GM10847 (cell line): ENCODE data around the gene VTI1A.

Experiments used
- POLR2A ChIP-seq: IDR thresholded peaks from 2 replicates; pipeline ENCODE4 v1.6.1; 2011; ENCODE audit not compliant: insufficient read length; ENCODE audit errors: extremely low read depth

The VTI1A gene

GRCh38 chr10:112721080-112721698 is 274.2 kb downstream of the VTI1A start:
- TF ChIP-seq POLR2A, result no peak

DNA sequence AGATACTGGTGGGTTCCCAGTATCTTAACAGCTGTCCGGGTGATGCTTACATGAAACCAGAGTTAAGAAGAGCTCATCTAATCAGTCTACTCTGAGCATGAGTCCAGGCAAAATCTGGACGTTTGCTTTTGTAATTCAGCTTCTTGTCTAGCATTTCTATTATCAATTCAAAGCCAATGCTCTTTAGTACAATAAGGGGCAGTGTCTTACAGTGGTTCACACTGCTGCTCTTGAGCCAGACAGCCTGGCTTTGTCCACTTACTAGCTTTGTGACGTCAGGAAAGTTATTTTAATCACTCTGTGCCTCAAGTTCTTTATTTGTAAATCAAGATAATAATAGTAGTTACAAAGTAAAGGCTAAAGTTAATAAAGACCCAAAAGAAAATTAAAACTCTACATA is 275.7 kb downstream of the VTI1A start:
- TF ChIP-seq POLR2A, result no peak

- TF ChIP-seq POLR2A, result no peak
These were observed 276.9 kb downstream of the VTI1A start for GRCh38 chr10:112723876-112724275.

GRCh38 chr10:112724404-112724991 is 277.5 kb downstream of the VTI1A start:
- TF ChIP-seq POLR2A, result no peak

DNA sequence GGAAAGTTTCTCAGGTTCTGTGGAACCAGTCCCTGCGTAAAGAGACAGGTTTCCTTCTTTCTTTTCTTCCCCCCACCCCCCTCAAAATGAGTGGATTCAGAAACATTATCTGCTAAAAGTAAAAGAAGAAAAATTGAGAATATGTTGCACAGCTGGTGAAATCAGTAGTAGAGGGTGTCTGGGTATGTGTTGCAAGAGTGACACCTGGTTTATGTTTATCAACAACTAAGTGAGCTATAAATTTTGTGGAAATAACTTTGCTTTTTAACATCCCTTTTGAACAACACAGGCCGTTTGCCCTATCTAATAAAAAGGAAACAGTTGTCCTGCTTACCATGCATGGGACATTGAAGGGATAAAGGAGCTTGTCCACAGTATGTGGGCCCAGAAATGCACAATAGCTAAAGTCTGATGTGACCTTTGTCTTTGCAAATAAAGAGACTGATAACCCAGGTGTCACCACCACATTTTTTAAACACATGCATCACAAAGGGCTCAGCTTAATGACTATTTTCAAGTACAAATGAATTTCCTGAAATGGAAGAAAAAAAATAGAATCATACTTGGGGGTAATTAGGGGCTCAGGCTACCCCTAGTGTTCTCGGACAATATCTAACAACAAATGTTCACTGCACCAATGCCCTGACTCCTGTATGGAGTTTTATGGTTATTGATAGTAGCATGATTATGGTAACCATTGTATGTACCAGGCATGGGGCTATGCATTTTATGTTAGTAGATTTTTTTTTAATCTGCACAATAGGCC is 281.3 kb downstream of the VTI1A start:
- no peak for TF ChIP-seq POLR2A

DNA sequence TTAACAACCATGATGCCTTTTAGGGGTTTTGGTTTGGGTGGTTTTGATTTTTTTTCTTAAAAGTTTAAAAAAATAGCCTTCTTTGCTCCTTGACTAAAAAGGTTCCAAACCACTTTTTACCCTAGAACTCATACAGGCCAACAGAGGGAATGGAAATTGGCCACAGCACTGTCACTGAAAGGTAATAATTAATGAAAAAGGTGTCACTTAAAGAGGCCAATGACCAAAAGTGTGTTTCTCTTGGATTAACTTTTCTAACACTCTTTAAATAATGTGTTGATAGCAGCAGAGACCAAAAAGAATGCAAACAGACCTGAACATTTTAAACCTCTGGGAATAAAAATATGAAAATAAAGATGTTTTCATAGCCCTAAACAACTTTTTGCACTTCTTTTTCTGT is 282.0 kb downstream of the VTI1A start:
- TF ChIP-seq POLR2A, result no peak

GRCh38 chr10:112732277-112732921 is 285.4 kb downstream of the VTI1A start:
- TF ChIP-seq POLR2A, result no peak

DNA sequence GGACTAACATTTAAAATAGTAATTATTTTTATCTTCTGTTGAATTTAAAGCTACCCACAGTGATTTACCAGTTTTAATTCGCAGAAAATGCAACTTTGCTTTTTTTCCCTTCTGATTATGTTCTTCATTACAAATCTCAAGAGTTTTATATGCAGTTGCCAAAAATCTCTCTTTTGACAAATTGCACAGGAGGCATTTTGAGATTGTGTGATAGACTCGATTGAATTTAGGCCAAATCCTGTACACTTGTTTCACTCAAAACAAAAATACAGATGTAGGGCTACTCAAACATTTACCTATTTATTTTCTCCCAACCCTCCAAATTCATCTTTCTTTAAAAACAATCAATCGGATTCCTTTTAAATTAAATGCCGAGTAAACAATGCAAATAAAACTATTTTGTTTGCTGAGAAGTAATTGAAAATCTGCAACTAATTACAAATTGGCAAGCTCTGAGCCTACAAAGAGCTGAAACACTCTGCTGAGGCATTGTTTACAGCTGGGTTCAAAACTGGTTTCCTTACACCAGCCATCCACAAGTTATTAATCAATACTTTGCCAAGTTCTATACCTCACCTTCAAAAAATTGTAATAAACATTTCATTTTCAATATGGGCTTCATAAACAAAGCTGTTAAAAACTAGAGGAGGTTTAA is 288.2 kb downstream of the VTI1A start:
- TF ChIP-seq POLR2A, result no peak

DNA sequence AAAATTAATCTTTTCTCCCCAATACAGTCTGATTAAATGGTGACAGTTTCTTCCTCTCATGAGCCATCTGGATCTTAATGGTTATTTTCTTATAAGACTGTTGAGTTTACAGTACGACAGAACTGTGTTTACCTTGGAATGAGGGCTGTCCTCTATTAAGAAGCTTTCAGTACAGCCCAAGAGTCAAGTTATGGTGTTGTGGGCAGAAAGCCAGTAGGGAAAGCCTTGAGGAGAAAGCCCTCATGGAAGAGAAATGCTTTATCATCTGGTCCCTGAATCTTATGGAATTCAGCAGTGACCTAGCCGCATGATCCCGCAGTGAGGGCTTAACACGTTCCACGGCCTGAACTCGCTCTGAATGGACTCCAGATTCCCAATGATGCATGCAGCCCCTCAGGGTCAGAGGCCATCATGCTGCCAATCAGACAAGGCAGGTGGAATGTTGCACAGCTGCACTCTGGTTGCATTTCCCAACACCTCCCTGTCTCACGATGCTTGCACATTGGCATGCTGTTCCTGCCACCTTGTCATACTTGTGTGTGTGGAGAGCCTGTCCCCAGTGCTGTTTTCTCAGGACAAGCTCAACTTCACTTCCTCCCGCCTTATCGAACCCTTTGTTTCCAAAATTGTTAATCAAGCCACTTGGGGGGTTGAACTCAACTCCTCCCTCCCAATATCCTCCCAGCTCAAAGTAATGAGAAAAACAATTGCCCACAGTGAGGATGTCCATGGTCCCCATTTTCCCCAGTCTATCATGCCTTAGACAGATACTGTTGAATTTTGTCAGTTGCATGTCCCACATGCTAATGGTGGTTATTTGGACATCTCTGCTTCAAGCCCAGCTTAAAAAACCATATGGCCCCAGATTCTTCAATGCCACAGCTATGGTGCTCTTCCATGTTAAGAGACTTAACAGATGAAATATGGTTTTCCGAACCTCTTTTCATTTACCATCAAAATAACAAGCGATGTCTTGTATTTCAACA is 291.9 kb downstream of the VTI1A start:
- no peak for TF ChIP-seq POLR2A

GRCh38 chr10:112739592-112740353 is 292.8 kb downstream of the VTI1A start:
- no peak for TF ChIP-seq POLR2A

- no peak for TF ChIP-seq POLR2A
These were observed 294.9 kb downstream of the VTI1A start for GRCh38 chr10:112741830-112742402.

DNA sequence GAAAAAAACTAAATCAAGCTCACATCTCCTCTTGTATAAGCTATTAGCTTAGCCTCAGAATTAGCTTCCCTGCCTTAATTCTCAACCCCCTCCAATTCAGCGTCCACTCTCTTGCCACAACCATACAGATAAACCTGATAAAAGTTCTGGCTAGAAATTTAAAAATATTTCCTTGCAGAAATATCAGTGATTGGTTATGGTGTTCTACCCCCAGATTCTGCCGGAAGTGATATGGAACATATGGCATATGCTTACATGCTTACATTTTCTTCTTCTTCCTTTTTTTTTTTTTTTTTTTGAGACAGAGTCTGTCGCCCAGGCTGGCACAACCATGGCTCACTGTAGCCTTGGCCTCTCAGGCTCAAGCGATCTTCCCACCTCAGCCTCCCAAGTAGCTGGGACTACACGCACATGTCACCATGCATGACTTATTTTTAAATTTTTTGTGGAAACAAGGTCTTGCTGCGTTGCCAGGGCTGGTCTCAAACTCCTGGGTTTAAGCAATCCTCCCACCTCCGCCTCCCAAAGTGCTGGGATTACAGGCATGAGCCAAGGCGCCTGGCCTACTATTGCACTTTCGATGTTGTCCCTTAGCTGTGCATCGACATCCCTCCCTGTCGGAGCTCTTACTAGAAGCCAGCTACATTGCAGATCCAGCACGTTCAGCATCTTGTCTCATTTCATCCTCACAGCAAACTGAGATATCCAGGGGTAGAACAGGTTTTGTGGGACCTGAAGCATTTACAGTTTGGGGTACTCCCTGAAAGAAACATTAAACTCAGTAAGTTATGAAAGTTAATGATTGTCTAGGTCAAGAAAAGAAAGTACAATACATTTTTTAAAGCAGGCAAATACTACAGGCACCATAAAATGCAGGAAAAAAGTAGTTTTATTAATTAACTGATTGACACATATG is 297.4 kb downstream of the VTI1A start:
- no peak for TF ChIP-seq POLR2A
